Lung (tissue), 12 donors: ENCODE measurements around the gene CCDC85C. TPM values are rescaled to one million over a fixed set of nuclear protein-coding genes. Genes with fewer than 3 reads are reported as not detected.
A peak's percentile ranks its signal among the peaks of the same experiment; 100 is the strongest.

ENCODE experiments used
- ATAC-seq: fragments of 200-7000 bp; cut with Tn5 transposase; one replicate; pipeline ENCODE4 v1.9.1; 2020; ENCODE audit warnings: moderate number of reproducible peaks; ENCODE audit not compliant: insufficient read depth, low FRiP score
- DNase-seq, 3 donors: peaks; one replicate each; pipeline ENCODE4 v3.0.0-alpha.2; 2013 to 2017
- H3K27ac ChIP-seq, 2 donors: one replicate each; pipeline ENCODE4 v1.5.1; 2013; ENCODE audit warnings: mild to moderate bottlenecking in 2 of 2, moderate library complexity in 2 of 2, control low read depth in 1 of 2, inconsistent platforms in 1 of 2, low read depth in 1 of 2, low read length in 1 of 2
- H3K27me3 ChIP-seq, 3 donors: one replicate each; pipeline ENCODE4 v1.5.1; 2013; ENCODE audit warnings: low read length in 2 of 3; ENCODE audit not compliant: control insufficient read depth in 3 of 3, insufficient read depth in 3 of 3
- H3K36me3 ChIP-seq, 4 donors: one replicate each; pipeline ENCODE4 v1.5.1; 2013; ENCODE audit warnings: low read length in 4 of 4, mild to moderate bottlenecking in 1 of 4, moderate library complexity in 1 of 4; ENCODE audit not compliant: control insufficient read depth in 4 of 4, insufficient read depth in 4 of 4
- H3K4me1 ChIP-seq, 5 donors: one replicate each; pipeline ENCODE4 v1.5.1; 2013; ENCODE audit warnings: low read length in 5 of 5, mild to moderate bottlenecking in 2 of 5, moderate library complexity in 1 of 5; ENCODE audit not compliant: control insufficient read depth in 5 of 5, insufficient read depth in 5 of 5
- H3K4me3 ChIP-seq: one replicate; pipeline ENCODE4 v1.5.1; 2013; ENCODE audit warnings: mild to moderate bottlenecking, control low read depth, moderate library complexity
- H3K9ac ChIP-seq, 2 donors: one replicate each; pipeline ENCODE4 v1.5.1; 2013; ENCODE audit warnings: low read length in 2 of 2, control low read depth in 1 of 2; ENCODE audit not compliant: insufficient read depth in 1 of 2
- H3K9me3 ChIP-seq, 4 donors: one replicate each; pipeline ENCODE4 v1.5.1; 2013; ENCODE audit warnings: low read length in 3 of 4, mild to moderate bottlenecking in 1 of 4, moderate library complexity in 1 of 4; ENCODE audit not compliant: control insufficient read depth in 4 of 4, insufficient read depth in 3 of 4
- WGBS, 2 donors: extraction: QIAGEN DNeasy Blood & Tissue Kit; methylation state at CpG; one replicate each; pipeline ENCODE4 v1.1.7; 2013; 5-methylcytosine and 5-hydroxymethylcytosine counted together
- polyA plus RNA-seq, 2 donors: library from polyadenylated mRNA; stranded (reverse); fragments of 200-250 nt; gene quantifications; one replicate each; pipeline ENCODE4 v1.2.1, GENCODE V29; 2013
- total RNA-seq, 2 donors: library from RNA; depleted of rRNA in 1 of 2; stranded (reverse); fragments of >200 nt in 1 of 2; gene quantifications; one replicate each; pipeline ENCODE4 v1.2.1, GENCODE V29; 2014 to 2021
- TF ChIP-seq, protein P1 (sequence below): IDR thresholded peaks from 2 replicates; pipeline ENCODE4 v1.5.1; 2012; ENCODE audit warnings: mild to moderate bottlenecking; ENCODE audit errors: control extremely low read depth, extremely low read depth
- donor health status: control.
- donor health status: control.
- donor health status: Bipolar disorder and iron deficiency.
- donor health status: healthy.
- donor health status: DM: yes; HTN: yes; CAD: no.

Gene CCDC85C
- total and polyA plus RNA-seq, 4 donors, result 2.8 to 19.8 (median 17.6) TPM

DNA sequence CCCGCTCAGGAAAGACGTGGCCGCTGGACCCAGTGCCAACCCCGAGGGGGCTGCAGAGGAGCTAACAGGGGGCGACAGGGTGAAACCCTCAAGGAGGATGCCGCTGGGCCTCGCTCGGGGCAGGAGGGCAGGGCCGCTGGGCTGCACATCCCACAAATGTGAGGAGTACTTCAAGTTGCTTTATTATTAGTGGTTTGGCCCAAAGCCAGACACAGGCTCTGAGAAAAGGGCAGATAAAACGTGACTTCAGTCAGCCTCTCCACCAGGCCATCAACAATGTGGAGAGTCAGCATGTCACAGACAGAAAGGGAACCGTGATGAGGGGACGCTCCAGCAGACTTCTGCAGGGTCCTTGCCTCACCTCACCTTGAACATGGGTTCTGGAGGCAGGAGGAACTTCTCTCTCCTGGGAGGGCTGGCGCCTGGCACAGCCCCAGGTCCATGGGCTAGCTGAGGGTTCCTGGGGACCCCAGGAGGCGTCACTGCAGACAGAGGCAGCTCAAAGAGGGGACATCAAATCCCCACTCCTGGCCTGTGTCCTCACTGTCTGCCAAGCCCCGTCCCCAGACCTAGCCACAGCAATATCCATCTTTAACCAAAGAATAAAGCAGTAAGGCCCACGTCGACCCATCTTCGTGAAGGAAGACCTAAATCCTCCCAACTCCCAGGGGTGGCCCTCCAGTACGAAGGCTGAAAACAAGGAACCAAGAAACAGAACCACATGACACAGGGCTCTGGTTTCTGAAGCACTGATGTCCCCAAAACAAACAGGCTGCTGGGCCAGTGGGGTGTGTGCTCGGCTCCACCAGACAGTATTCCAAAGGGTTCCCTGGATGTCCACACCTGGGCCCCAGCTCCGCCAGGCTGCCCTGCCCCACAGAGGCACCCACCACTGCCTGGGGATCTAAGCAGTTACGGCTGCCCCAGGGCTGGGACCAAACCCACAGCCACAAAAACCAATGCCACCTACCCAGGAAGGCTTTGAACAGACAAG is 35.1 kb downstream of the CCDC85C start:
- H3K4me3 ChIP-seq, result no peak overlapping the region
- H3K27me3 ChIP-seq, result no peaks in the 10 kb centered on the region
- peaks cover 0 to 2% (median 0%) of the 10 kb centered on the region in 4 donors for H3K9me3 ChIP-seq
- H3K36me3 ChIP-seq, result no peaks in the 10 kb centered on the region
- DNase-seq, result peak in 2 of 3 donors; percentile 59 to 69
- ATAC-seq, result no peak
- H3K27ac ChIP-seq, result peak overlapping the region; percentile 26
- TF ChIP-seq, protein P1, sequence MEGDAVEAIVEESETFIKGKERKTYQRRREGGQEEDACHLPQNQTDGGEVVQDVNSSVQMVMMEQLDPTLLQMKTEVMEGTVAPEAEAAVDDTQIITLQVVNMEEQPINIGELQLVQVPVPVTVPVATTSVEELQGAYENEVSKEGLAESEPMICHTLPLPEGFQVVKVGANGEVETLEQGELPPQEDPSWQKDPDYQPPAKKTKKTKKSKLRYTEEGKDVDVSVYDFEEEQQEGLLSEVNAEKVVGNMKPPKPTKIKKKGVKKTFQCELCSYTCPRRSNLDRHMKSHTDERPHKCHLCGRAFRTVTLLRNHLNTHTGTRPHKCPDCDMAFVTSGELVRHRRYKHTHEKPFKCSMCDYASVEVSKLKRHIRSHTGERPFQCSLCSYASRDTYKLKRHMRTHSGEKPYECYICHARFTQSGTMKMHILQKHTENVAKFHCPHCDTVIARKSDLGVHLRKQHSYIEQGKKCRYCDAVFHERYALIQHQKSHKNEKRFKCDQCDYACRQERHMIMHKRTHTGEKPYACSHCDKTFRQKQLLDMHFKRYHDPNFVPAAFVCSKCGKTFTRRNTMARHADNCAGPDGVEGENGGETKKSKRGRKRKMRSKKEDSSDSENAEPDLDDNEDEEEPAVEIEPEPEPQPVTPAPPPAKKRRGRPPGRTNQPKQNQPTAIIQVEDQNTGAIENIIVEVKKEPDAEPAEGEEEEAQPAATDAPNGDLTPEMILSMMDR, result no peak
- no peak overlapping the region for H3K9ac ChIP-seq
- 43 to 54% methylated on average over 22 of the region's 22 CpGs for WGBS, 2 donors
- peaks cover 5 to 78% (median 58%) of the 10 kb centered on the region in 5 donors for H3K4me1 ChIP-seq

DNA sequence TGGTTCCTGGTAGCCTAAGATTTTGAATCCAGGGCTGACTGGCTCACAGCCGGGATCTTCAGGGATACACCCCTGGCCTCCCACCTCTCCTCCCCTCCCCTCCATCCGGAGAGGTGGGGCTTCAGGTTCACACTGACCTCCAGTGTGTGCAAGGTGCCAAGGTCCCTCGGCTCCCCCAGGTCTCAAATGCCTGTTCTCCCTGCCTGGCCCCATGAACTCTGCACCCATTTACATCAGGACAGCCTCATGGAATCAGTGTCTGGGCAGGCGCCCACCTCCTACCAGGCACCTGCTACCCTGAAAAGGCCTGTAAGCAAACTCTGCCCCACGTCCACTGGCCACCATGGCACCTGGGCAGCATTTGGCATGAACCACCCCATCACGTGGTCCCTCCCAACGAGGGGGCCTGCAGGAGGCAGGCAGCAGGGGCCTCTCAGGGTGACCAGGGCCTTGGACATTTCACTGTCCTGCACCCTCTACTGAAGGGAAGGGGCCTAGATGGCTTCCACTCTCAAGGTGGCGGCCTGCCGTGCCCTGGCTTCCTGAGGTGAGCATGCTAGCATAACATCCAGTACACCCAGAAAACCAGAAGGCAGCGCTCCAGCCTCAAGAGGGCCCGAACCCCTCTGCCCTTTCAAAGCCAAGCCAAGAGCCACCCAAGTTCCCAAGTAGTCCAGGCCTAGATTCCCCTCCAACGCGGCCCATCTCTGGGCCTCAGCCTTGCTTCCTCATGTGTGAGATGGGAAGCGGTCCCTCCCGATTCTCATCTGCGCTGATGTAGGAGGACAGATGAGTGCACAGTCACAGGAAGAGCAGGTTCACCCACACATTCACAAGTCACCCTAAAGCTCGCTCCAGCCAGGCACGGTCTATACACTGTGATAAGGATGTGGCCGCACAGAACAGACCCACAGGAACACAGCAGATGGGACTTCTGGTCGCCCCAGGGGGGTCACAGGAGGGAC is 37.3 kb downstream of the CCDC85C start:
- Histone ChIP-seq H3K4me1 (peaks cover 5 to 62% (median 53%) of the 10 kb centered on the region in 5 donors), H3K27me3 (no peaks in the 10 kb centered on the region), H3K27ac (no peak overlapping the region), H3K4me3 (no peak overlapping the region), H3K36me3 (no peaks in the 10 kb centered on the region), H3K9me3 (peaks cover 0 to 2% (median 0%) of the 10 kb centered on the region in 4 donors), H3K9ac (no peak overlapping the region)
- DNase-seq (no peak), ATAC-seq (no peak)
- WGBS, 2 donors, result 89 to 92% methylated on average over 20 of the region's 20 CpGs
- TF ChIP-seq, protein P1, result no peak

DNA sequence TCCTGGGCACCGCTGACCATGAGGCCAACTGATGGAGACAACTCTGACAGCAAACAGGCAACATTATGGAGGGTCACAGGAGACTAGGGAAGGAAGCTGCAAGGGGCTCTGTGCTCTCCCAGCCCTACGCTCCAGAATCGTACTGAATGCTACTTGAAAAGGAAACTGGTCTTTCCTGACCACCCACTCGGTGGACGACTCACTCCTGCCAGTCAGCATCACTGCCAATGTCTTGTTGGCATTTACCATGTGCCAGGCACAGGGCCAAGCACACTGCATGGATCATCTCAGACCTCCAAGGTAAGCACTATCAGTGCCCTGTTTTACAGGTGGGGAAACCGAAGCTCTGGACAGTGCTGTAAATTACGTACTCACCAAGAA is 38.0 kb downstream of the CCDC85C start:
- no peak overlapping the region for H3K9ac ChIP-seq
- WGBS, 2 donors, result 41 to 51% methylated on average over 7 of the region's 7 CpGs
- no peaks in the 10 kb centered on the region for H3K36me3 ChIP-seq
- no peak for ATAC-seq
- H3K27ac ChIP-seq, result no peak overlapping the region
- H3K9me3 ChIP-seq, result peaks cover 0 to 2% (median 0%) of the 10 kb centered on the region in 4 donors
- H3K4me1 ChIP-seq, result peaks cover 5 to 62% (median 51%) of the 10 kb centered on the region in 5 donors
- no peaks in the 10 kb centered on the region for H3K27me3 ChIP-seq
- peak; percentile 50 to 76 (median 58) for DNase-seq
- H3K4me3 ChIP-seq, result no peak overlapping the region
- TF ChIP-seq, protein P1, result no peak
